Activated CD8-positive, alpha-beta T cell treated with anti-CD3 and anti-CD28 coated beads for 36 hours (primary cell): ENCODE results near the gene FAM219A. TPM values are rescaled to one million over a fixed set of nuclear protein-coding genes. Genes with fewer than 3 reads are reported as not detected.

Source experiments
- ATAC-seq: fragments of 200-7000 bp; cut with Tn5 transposase; one replicate; pipeline ENCODE4 v1.10.0; 2021; ENCODE audit warnings: mild to moderate bottlenecking, moderate library complexity
- CTCF ChIA-PET: fragments of 350-600 bp; sonication (Branson Sonifier 250); formaldehyde crosslinking; loops from one replicate; lab custom pipeline; 2021; ENCODE audit warnings: antibody characterized with exemption; lab: Charles Lee
- POLR2A ChIA-PET: fragments of 350-600 bp; sonication (Branson Sonifier 250); formaldehyde crosslinking; loops from one replicate; lab custom pipeline; 2021; ENCODE audit warnings: antibody characterized with exemption; lab: Charles Lee
- DNase-seq: peaks from one replicate; pipeline ENCODE4 v3.0.0-alpha.2; 2020
- H3K27ac Mint-ChIP-seq: one replicate; pipeline ENCODE4 v1.8.0; 2021; ENCODE audit warnings: mild to moderate bottlenecking, mixed read lengths
- H3K27me3 Mint-ChIP-seq: one replicate; pipeline ENCODE4 v1.8.0; 2021; ENCODE audit warnings: mixed read lengths
- H3K36me3 Mint-ChIP-seq: one replicate; pipeline ENCODE4 v1.8.0; 2021; ENCODE audit warnings: low read depth, mixed read lengths
- H3K4me1 Mint-ChIP-seq: one replicate; pipeline ENCODE4 v1.8.0; 2021; ENCODE audit warnings: low read depth, mixed read lengths
- H3K4me3 Mint-ChIP-seq: one replicate; pipeline ENCODE4 v1.8.0; 2021; ENCODE audit warnings: mild to moderate bottlenecking, moderate library complexity, mixed read lengths
- H3K9me3 Mint-ChIP-seq: one replicate; pipeline ENCODE4 v1.8.0; 2021; ENCODE audit warnings: mixed read lengths
- CTCF ChIP-seq: fragments of 200-600 bp; IDR thresholded peaks from one replicate; pipeline ENCODE4 v1.8.0; 2022; ENCODE audit warnings: antibody characterized with exemption, mild to moderate bottlenecking
- intact Hi-C: fragments of 100-400 bp; cut with micrococcal nuclease; formaldehyde crosslinking; loops from one replicate; pipeline ENCODE4 v1.10.0; 2022
- total RNA-seq, 2 experiments: library from RNA; stranded (reverse); gene quantifications; one replicate each; pipeline ENCODE4 v1.2.3, GENCODE V29; 2021

Gene FAM219A
- total RNA-seq, 2 experiments from 2014 or later = 8.2 to 9.2 TPM

- H3K9me3 Mint-ChIP-seq = no peaks in the 10 kb centered on the region
- H3K4me3 Mint-ChIP-seq = no peak overlapping the region
- ChIA-PET POLR2A (no interaction called here), CTCF (no interaction called here)
- intact Hi-C loops = no loop called here
- DNase-seq (no peak), ATAC-seq (no peak)
- no peak overlapping the region for H3K27ac Mint-ChIP-seq
- TF ChIP-seq CTCF = no peak
- H3K27me3 Mint-ChIP-seq = no peaks in the 10 kb centered on the region
- H3K4me1 Mint-ChIP-seq = no peaks in the 10 kb centered on the region
- H3K36me3 Mint-ChIP-seq = no peaks in the 10 kb centered on the region
Observed at GRCh38 chr9:34426347-34427074, 31.9 kb downstream of the FAM219A start.

DNA sequence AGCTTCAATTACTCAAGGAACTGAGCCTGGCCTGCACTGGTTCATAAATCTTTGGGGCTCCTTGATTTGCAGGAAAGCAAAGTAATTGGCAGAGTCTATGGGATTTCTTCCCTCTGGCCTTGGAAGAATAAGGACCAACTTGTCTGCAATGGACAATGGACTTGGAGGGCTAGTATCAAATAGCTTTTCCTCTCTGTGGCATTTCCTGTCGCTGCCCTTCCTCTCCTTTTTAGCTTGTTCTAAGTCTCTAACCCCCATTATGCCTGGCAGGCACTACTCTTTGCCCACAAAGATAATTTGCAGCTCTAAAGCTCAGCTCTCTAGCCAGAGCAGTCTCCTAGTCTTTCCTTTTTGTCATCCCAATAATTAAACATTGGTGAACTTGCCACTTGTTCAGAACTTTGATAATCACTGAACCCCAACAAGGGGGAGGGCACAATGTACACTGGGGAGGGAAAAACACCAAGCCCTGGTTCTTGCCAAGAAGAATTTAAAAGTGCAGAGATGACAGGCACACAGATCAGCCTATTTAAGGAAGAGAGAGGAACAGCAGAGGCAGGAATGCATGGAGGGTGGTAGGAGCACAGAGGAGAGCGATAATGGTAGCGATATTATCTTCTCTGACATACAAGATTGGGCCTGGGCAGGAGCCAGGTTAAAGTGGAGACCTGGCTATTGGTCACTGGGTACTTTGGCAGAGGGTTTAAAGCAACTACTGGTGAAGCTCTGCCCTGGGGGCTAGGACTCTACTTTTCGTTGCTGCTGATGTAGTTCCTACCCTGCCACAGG, 38.5 kb downstream of the FAM219A start:
- Mint-ChIP-seq H3K4me3 (no peak overlapping the region), H3K27ac (no peak overlapping the region), H3K4me1 (no peaks in the 10 kb centered on the region), H3K27me3 (no peaks in the 10 kb centered on the region), H3K36me3 (no peaks in the 10 kb centered on the region), H3K9me3 (no peaks in the 10 kb centered on the region)
- intact Hi-C loops = no loop called here
- ChIA-PET POLR2A (no interaction called here), CTCF (interaction anchor here (1.1 to 4.5 kb wide), 3 partner anchors 16 to 185 kb away, joined by 3 to 26 read pairs (median 4); no protein-coding TSS in a partner anchor)
- no peak for TF ChIP-seq CTCF
- DNase-seq (no peak), ATAC-seq (no peak)

DNA sequence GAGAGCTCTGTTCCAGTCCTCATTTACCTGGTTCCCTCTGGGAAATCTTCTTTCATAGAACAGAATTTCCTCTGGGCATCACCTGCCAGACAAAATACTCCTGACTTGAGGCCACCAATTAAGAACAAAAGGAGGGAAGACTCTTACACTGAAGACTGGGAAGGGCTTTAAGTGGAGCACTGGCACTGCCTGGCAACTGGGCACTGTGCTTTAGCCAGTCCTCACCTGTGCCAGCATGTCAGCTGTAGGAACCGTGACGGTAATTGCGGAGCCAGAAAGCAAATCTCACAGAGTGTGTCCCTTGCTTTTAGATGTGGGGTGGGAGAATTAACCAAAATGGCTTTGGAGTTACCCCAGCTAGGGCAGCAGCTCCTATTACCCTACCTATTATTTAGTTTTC, 40.6 kb downstream of the FAM219A start:
- Mint-ChIP-seq H3K27me3 (no peaks in the 10 kb centered on the region), H3K9me3 (no peaks in the 10 kb centered on the region), H3K36me3 (no peaks in the 10 kb centered on the region), H3K4me3 (no peak overlapping the region), H3K27ac (no peak overlapping the region), H3K4me1 (no peaks in the 10 kb centered on the region)
- ChIA-PET CTCF (interaction anchor here (1.0 to 2.6 kb wide), 2 partner anchors 174 to 186 kb away, joined by 3 to 9 read pairs; no protein-coding TSS in a partner anchor), POLR2A (no interaction called here)
- intact Hi-C loops = no loop called here
- no peak for DNase-seq
- no peak for TF ChIP-seq CTCF
- ATAC-seq = no peak

GRCh38 chr9:34413231-34413852, 45.0 kb downstream of the FAM219A start:
- Mint-ChIP-seq H3K27me3 (no peaks in the 10 kb centered on the region), H3K9me3 (no peaks in the 10 kb centered on the region), H3K4me3 (no peak overlapping the region), H3K4me1 (no peaks in the 10 kb centered on the region), H3K27ac (no peak overlapping the region), H3K36me3 (no peaks in the 10 kb centered on the region)
- intact Hi-C loops = no loop called here
- CTCF ChIA-PET = interaction anchor here (1.0 to 3.9 kb wide), 3 partner anchors 9 to 88 kb away, joined by 3 to 30 read pairs (median 9); no protein-coding TSS in a partner anchor
- ATAC-seq (no peak), DNase-seq (peak; percentile 66)
- TF ChIP-seq CTCF = no peak
- POLR2A ChIA-PET = interaction anchor here (0.6 kb wide), 1 partner anchor 167 kb away, joined by 3 read pairs; no protein-coding TSS in a partner anchor
